GM11168 (cell line): Measurements from ENCODE around the gene ACVR1B.

ENCODE experiments used
- in situ Hi-C: fragments of 300-500 bp; cut with MboI; formaldehyde crosslinking; loops from one replicate; pipeline ENCODE4 v1.12.0; 2022; ENCODE audit warnings: low sequenced_read_pairs; ENCODE audit not compliant: unreplicated experiment

Gene ACVR1B

DNA sequence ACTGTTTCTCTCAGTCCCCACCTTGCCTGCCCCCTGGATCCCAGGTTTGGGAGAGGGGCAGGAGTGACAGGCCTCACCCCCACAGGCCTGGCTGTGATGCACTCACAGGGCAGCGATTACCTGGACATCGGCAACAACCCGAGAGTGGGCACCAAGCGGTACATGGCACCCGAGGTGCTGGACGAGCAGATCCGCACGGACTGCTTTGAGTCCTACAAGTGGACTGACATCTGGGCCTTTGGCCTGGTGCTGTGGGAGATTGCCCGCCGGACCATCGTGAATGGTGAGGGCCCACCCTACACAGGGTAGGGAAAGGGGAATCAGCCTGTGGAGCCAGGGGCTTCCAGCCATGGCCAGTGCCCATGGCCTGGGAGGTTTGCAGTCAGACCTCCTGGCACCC lies 35.5 kb upstream of the ACVR1B start:
- in situ Hi-C loops, result no loop called here

- in situ Hi-C loops, result no loop called here
Observed at GRCh38 chr12:51917041-51917590, 34.4 kb upstream of the ACVR1B start.

GRCh38 chr12:51917746-51918453 lies 33.6 kb upstream of the ACVR1B start:
- in situ Hi-C loops, result no loop called here

- in situ Hi-C loops, result no loop called here
Observed at GRCh38 chr12:51920046-51920445, 31.5 kb upstream of the ACVR1B start.

- in situ Hi-C loops, result no loop called here
Observed at GRCh38 chr12:51921017-51921725, 30.3 kb upstream of the ACVR1B start.

DNA sequence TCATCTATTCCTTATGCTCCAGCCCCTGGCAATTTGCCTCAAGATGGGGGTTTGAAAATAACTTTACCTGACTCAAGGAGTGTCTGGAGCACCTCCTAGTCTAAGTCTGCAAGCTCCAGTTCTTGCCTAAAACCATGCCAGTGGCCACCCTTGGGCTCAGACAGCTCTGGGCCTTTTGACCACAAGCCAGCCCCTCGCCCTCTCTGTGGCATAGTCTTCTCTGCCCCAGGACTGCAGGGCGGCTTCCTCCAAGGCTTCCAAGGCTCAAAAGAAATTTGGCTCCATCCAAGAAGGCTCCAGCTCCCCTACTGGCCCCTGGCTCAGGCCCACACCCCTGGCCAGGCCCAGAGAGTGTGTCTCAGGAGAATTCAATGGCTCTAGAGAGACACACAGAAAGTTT lies 29.4 kb upstream of the ACVR1B start:
- in situ Hi-C loops, result no loop called here

DNA sequence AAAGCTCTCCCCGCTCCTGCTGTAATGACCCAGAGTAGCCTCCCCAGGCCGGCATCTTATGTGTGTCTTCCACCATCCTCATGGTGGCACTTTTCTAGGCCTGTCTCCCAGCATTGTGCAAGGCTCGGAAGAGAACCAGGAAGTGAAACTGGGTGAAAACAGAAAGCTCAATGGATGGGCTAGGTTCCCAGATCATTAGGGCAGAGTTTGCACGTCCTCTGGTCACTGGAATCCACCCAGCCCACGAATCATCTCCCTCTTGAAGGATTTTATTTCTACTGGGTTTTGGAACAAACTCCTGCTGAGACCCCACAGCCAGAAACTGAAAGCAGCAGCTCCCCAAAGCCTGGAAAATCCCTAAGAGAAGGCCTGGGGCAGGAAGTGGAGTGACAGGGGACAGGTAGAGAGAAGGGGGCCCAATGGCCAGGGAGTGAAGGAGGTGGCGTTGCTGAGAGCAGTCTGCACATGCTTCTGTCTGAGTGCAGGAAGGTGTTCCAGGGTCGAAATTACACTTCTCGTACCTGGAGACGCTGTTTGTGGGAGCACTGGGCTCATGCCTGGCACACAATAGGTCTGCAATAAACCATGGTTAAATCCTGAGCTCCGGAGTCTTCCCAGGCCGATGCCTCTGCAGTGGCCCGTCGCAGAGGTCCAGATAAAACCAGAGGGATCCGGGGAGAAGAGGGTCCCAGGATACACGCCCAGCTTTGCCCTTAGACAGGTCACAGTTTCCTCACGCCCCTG lies 28.6 kb upstream of the ACVR1B start:
- in situ Hi-C loops, result no loop called here

- in situ Hi-C loops, result no loop called here
Observed at GRCh38 chr12:51923506-51924365, 27.8 kb upstream of the ACVR1B start.

GRCh38 chr12:51924551-51925319 lies 26.8 kb upstream of the ACVR1B start:
- in situ Hi-C loops, result loop anchor here (5.0 kb wide), 1 partner anchor 43 kb away; no protein-coding TSS in a partner anchor

DNA sequence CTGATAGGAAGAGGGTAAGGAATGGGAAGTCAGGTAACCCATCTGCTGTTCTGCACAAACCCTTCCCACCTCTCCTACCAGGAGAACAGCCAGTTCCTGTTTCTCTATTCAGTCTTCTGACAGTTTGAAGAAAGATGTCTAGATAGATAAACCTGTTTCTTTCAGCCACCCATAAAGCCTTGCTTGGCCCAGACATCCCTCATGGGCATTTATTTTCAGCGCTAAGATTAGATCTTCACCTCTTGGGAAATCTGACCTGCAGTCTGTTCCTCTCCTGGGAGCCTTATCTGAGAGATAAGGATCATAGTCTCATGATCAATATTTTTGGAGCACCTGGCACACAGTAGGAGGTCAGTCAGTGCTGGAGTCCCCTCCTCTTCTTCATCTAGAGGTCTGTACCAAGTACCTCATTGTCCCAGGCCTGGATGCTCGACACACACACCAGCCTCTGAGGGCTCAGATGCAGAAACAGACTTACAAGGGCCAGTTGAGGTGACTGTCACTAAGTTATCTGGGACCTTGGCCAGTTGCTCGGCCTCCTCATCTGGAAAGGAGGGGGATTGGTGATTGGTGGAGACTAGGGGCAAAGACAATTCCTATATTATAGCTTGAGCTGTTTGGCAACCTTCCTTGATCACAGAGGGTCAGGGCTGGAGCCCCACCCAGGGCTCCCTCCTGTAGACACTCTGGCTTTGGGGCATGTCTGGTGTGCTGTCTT lies 26.0 kb upstream of the ACVR1B start:
- in situ Hi-C loops, result loop anchor here (5.0 kb wide), 1 partner anchor 42 kb away; no protein-coding TSS in a partner anchor

GRCh38 chr12:51926064-51926632 lies 25.4 kb upstream of the ACVR1B start:
- in situ Hi-C loops, result loop anchor here (5.0 kb wide), 1 partner anchor 41 kb away; no protein-coding TSS in a partner anchor

GRCh38 chr12:51926718-51927117 lies 24.8 kb upstream of the ACVR1B start:
- in situ Hi-C loops, result loop anchor here (5.0 kb wide), 1 partner anchor 41 kb away; no protein-coding TSS in a partner anchor

DNA sequence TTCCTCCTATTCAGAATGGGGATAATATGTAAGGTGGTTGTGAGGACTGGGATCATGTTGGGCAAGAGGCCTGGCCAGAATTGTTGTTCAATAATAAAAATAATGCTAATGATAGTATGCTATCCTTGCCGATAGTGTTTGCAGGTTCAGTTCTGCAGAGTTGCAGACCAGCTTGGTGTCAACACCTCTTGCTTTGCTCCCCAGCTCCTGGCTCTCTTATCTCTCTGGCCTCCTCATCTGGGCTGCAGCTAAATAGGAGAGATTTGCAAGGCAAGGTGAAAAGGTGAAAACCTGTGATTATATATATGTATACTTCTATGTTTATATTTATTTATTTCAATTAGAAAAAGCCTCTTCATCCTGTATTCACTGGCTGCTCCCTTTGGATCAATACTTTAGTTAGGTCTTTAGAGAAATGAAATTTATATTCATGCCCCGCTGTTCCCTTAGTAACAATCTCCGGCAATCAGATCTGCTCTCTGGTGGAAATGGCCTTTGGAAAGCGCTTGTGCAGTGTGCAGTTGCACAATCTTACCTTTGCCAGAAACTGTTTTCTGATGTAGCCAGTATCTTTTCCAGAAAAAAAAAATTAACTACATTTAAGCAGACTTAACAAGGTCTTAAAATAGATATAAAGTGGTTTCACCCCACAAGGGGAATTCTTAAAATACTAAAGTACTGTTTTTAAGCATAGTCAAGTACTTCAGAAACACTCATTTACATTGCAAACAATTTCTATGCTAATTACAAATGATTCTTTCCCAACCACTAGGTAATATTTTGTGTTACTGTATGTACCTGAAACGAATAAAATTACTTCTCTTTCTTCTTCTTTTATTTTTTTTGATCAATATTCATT lies 19.1 kb upstream of the ACVR1B start:
- in situ Hi-C loops, result no loop called here

- in situ Hi-C loops, result no loop called here
Observed at GRCh38 chr12:51934080-51934479, 17.4 kb upstream of the ACVR1B start.

GRCh38 chr12:51937926-51938325 lies 13.6 kb upstream of the ACVR1B start:
- in situ Hi-C loops, result no loop called here

DNA sequence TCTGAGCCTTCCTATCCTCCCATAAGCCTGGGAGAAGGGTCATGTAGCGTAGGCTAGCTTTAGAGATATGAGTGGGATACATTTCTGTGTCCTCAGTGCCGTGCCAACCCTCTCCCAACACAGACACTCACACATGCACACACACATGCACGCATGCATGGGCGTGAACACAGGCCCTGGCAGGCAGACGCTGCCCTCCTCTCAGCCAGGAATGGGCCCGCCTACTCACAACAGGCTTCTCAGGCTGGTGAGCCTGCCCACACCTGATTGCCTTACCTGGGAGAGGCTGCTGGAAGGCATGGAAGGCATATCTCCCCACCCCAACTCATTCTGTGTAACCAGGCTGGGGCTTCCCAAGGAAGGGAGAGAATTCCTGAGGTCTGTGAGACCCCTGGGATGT lies 12.8 kb upstream of the ACVR1B start:
- in situ Hi-C loops, result no loop called here

DNA sequence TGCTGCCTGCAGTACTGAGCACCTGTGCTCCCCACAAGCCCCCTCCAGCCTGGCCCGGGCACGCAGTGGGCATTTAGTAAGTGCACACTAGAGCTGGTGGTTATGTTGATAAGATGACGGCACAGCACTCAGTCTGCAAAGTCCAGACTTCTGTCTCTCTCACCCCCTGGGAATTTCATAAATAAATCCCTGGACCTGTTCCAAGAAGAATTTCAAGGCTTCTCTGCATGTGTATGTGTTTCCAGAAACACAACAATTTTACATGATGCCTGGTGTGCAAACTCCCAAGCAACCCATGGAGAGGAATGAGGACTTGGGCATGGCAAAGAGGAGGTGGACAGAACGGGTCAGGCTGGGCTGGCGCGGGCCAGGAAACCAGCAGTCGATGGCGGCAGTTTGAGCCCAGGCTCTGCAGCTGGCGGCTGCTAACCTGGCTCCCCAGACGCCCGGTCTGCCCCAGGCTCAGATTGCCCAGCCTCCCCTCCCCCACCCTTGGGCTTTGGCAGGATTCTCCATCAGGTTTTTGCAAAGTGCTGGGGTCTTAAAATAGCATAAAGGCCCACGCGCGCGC lies 10.4 kb upstream of the ACVR1B start:
- in situ Hi-C loops, result no loop called here
